ENCODE measurements around the gene B3GALT2. TPM values are rescaled to one million over a fixed set of nuclear protein-coding genes. Genes with fewer than 3 reads are reported as not detected.

The B3GALT2 gene
- total and polyA plus RNA-seq, 2 of the 13 experiments (the other 11 are each of a cell fraction or from before 2014, with no cell fraction given): not detected

- Histone ChIP-seq H3K4me3 (replicated peaks in 1 of 3; ENCODE audit: insufficient read depth in 1 of 3, low read depth in 2 of 3, low read length in 3 of 3) (no peak overlapping the region), H3K4me2 (ENCODE audit: low read depth, low read length) (no peak overlapping the region), H3K9ac (ENCODE audit: insufficient read depth, low read depth, low read length) (no peak overlapping the region), H2AFZ (ENCODE audit: low read length) (no peak overlapping the region), H3K27ac (ENCODE audit: extremely low read length, insufficient read depth, low read length) (no peak overlapping the region), H3K4me1 (ENCODE audit: insufficient read depth, low read length) (no peaks in the 10 kb centered on the region), H4K20me1 (ENCODE audit: insufficient read depth, low read length) (no peaks in the 10 kb centered on the region), H3K79me2 (ENCODE audit: insufficient read depth, low read length) (no peaks in the 10 kb centered on the region), H3K27me3 (ENCODE audit: control insufficient read depth in 1 of 2, insufficient read depth in 2 of 2, low read length in 2 of 2) (no peaks in the 10 kb centered on the region), H3K36me3 (replicated peaks in 1 of 2; ENCODE audit: control insufficient read depth in 1 of 2, insufficient read depth in 2 of 2, low read length in 2 of 2) (peaks cover 2 to 70% of the 10 kb centered on the region in 2 experiments), H3K9me3 (ENCODE audit: low read length) (no peaks in the 10 kb centered on the region)
- CTCF ChIA-PET (ENCODE audit: low intra/inter-chr PET ratio, low total read pairs): no interaction called here
- in situ Hi-C loops (cut with HindIII; ENCODE audit: extremely low pct_ligation_motif_present, low pct_unique_long_range_greater_than_20kb) (no loop called here), intact Hi-C loops (cut with micrococcal nuclease; ENCODE audit: unreplicated experiment) (no loop called here)
- POLR2A ChIA-PET: no interaction called here
- DNase-seq (ENCODE audit: low spot score) (no peak), FAIRE-seq (no peak), ATAC-seq (no peak)
- no TSS peak for BruUV-seq (replicated peaks)
- TF ChIP-seq TEAD2 (CRISPR knock-in tag; IDR thresholded peaks at IDR 0.05) (no peak), BCLAF1 (IDR thresholded peaks at IDR 0.05) (no peak), FOXO1 (CRISPR knock-in tag; IDR thresholded peaks at IDR 0.05) (no peak), RARG (CRISPR knock-in tag; IDR thresholded peaks at IDR 0.05; ENCODE audit: low read depth) (no peak), ZNF562 (CRISPR knock-in tag; IDR thresholded peaks at IDR 0.05; ENCODE audit: borderline replicate concordance) (no peak), HOXA9 (CRISPR knock-in tag; IDR thresholded peaks at IDR 0.05; ENCODE audit: borderline replicate concordance) (no peak), FOXA1 (IDR thresholded peaks at IDR 0.05) (no peak), FOXA1 (CRISPR knock-in tag; IDR thresholded peaks at IDR 0.05) (no peak), NCOA2 (CRISPR knock-in tag; IDR thresholded peaks at IDR 0.05) (no peak), ZNF138 (CRISPR knock-in tag; IDR thresholded peaks at IDR 0.05; ENCODE audit: low read depth) (no peak)
- TF ChIP-seq, protein P1, sequence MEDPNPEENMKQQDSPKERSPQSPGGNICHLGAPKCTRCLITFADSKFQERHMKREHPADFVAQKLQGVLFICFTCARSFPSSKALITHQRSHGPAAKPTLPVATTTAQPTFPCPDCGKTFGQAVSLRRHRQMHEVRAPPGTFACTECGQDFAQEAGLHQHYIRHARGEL (CRISPR knock-in tag; IDR thresholded peaks at IDR 0.05): no peak
- TF ChIP-seq, protein P2, sequence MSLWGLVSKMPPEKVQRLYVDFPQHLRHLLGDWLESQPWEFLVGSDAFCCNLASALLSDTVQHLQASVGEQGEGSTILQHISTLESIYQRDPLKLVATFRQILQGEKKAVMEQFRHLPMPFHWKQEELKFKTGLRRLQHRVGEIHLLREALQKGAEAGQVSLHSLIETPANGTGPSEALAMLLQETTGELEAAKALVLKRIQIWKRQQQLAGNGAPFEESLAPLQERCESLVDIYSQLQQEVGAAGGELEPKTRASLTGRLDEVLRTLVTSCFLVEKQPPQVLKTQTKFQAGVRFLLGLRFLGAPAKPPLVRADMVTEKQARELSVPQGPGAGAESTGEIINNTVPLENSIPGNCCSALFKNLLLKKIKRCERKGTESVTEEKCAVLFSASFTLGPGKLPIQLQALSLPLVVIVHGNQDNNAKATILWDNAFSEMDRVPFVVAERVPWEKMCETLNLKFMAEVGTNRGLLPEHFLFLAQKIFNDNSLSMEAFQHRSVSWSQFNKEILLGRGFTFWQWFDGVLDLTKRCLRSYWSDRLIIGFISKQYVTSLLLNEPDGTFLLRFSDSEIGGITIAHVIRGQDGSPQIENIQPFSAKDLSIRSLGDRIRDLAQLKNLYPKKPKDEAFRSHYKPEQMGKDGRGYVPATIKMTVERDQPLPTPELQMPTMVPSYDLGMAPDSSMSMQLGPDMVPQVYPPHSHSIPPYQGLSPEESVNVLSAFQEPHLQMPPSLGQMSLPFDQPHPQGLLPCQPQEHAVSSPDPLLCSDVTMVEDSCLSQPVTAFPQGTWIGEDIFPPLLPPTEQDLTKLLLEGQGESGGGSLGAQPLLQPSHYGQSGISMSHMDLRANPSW (CRISPR knock-in tag; IDR thresholded peaks at IDR 0.05; ENCODE audit: borderline replicate concordance): no peak
- 92% methylated on average over 3 of the region's 3 CpGs for WGBS (ENCODE audit: low lambda C conversion rate)
These were observed 44.6 kb downstream of the B3GALT2 start for GRCh38 chr1:193141804-193142203.

Data from HepG2 (cell line).